HG03442 (cell line): Measurements from ENCODE around the gene TRAPPC14.

ENCODE experiments used
- ATAC-seq: cut with Tn5 transposase; IDR thresholded peaks from one replicate; pipeline ENCODE4 v1.9.1; 2021; ENCODE audit warnings: mild to moderate bottlenecking, moderate library complexity; ENCODE audit not compliant: unreplicated experiment

The TRAPPC14 gene

GRCh38 chr7:100174582-100174981, 16.1 kb upstream of the TRAPPC14 start:
- no peak for ATAC-seq

- no peak for ATAC-seq
Observed at GRCh38 chr7:100173806-100174495, 15.4 kb upstream of the TRAPPC14 start.

GRCh38 chr7:100171840-100172239, 13.3 kb upstream of the TRAPPC14 start:
- ATAC-seq: no peak

- ATAC-seq: no peak
Observed at GRCh38 chr7:100171087-100171681, 12.7 kb upstream of the TRAPPC14 start.

- ATAC-seq: no peak
Observed at GRCh38 chr7:100170101-100170897, 11.8 kb upstream of the TRAPPC14 start.

- ATAC-seq: no peak
Observed at GRCh38 chr7:100169147-100169850, 10.8 kb upstream of the TRAPPC14 start.

- ATAC-seq: no peak
Observed at GRCh38 chr7:100167912-100168323, 9.4 kb upstream of the TRAPPC14 start.

GRCh38 chr7:100166970-100167911, 8.7 kb upstream of the TRAPPC14 start:
- ATAC-seq: no peak

GRCh38 chr7:100166317-100166940, 7.9 kb upstream of the TRAPPC14 start:
- ATAC-seq: no peak

- ATAC-seq: no peak
Observed at GRCh38 chr7:100163871-100164270, 5.3 kb upstream of the TRAPPC14 start.

GRCh38 chr7:100163006-100163531, 4.5 kb upstream of the TRAPPC14 start:
- ATAC-seq: no peak

- ATAC-seq: no peak
Observed at GRCh38 chr7:100160067-100160466, 1.5 kb upstream of the TRAPPC14 start.

- ATAC-seq: no peak
Observed at GRCh38 chr7:100159099-100159623, 638 bp upstream of the TRAPPC14 start.

GRCh38 chr7:100157334-100158228, 942 bp downstream of the TRAPPC14 start:
- no peak for ATAC-seq

- ATAC-seq: no peak
Observed at GRCh38 chr7:100157069-100157333, 1.5 kb downstream of the TRAPPC14 start.

GRCh38 chr7:100156331-100157068, 2.0 kb downstream of the TRAPPC14 start:
- ATAC-seq: no peak

- ATAC-seq: no peak
Observed at GRCh38 chr7:100155553-100156317, 2.8 kb downstream of the TRAPPC14 start.
